ENCODE data around the gene LDLRAD4.

- TF ChIP-seq, protein P1, sequence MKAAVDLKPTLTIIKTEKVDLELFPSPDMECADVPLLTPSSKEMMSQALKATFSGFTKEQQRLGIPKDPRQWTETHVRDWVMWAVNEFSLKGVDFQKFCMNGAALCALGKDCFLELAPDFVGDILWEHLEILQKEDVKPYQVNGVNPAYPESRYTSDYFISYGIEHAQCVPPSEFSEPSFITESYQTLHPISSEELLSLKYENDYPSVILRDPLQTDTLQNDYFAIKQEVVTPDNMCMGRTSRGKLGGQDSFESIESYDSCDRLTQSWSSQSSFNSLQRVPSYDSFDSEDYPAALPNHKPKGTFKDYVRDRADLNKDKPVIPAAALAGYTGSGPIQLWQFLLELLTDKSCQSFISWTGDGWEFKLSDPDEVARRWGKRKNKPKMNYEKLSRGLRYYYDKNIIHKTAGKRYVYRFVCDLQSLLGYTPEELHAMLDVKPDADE (IDR thresholded peaks at IDR 0.05) = no peak
- TF ChIP-seq EZH2 (IDR thresholded peaks at IDR 0.05; ENCODE audit: low read depth, unreplicated experiment) (no peak), POLR2AphosphoS5 (IDR thresholded peaks at IDR 0.05; ENCODE audit: low read depth) (no peak), EZH2phosphoT487 (IDR thresholded peaks at IDR 0.05; ENCODE audit: unreplicated experiment) (no peak)
- TF ChIP-seq, protein P2, sequence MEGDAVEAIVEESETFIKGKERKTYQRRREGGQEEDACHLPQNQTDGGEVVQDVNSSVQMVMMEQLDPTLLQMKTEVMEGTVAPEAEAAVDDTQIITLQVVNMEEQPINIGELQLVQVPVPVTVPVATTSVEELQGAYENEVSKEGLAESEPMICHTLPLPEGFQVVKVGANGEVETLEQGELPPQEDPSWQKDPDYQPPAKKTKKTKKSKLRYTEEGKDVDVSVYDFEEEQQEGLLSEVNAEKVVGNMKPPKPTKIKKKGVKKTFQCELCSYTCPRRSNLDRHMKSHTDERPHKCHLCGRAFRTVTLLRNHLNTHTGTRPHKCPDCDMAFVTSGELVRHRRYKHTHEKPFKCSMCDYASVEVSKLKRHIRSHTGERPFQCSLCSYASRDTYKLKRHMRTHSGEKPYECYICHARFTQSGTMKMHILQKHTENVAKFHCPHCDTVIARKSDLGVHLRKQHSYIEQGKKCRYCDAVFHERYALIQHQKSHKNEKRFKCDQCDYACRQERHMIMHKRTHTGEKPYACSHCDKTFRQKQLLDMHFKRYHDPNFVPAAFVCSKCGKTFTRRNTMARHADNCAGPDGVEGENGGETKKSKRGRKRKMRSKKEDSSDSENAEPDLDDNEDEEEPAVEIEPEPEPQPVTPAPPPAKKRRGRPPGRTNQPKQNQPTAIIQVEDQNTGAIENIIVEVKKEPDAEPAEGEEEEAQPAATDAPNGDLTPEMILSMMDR (conservative IDR thresholded peaks at IDR 0.05; ENCODE audit: low read depth in 2 of 2) = no peak
Observed at GRCh38 chr18:13582178-13582670, 363.7 kb downstream of the LDLRAD4 start.

All from GM23338 (cell line).